ENCODE measurements around the gene ADCY5.

The ADCY5 gene

GRCh38 chr3:123322866-123323265 is 126.0 kb downstream of the ADCY5 start:
- H3K4me2 ChIP-seq (ENCODE audit: low read length) = no peak overlapping the region
- H3K4me3 ChIP-seq (ENCODE audit: low read length) = no peak overlapping the region
- H3K9me3 ChIP-seq (replicated peaks; ENCODE audit: low read length) = no peaks in the 10 kb centered on the region
- no peaks in the 10 kb centered on the region for H3K36me3 ChIP-seq (ENCODE audit: insufficient read depth, low read length)
- peaks cover 84% of the 10 kb centered on the region for H3K27me3 ChIP-seq (ENCODE audit: control insufficient read depth, insufficient read depth, low read length)
- no peak overlapping the region for H3K9ac ChIP-seq (ENCODE audit: low read depth, low read length)
- H3K4me1 ChIP-seq (ENCODE audit: control insufficient read depth, insufficient read depth, low read length) = no peaks in the 10 kb centered on the region

GRCh38 chr3:123321806-123322205 is 127.1 kb downstream of the ADCY5 start:
- peaks cover 84% of the 10 kb centered on the region for H3K27me3 ChIP-seq (ENCODE audit: control insufficient read depth, insufficient read depth, low read length)
- no peak overlapping the region for H3K4me3 ChIP-seq (ENCODE audit: low read length)
- no peak overlapping the region for H3K9ac ChIP-seq (ENCODE audit: low read depth, low read length)
- H3K4me1 ChIP-seq (ENCODE audit: control insufficient read depth, insufficient read depth, low read length) = no peaks in the 10 kb centered on the region
- H3K4me2 ChIP-seq (ENCODE audit: low read length) = no peak overlapping the region
- H3K9me3 ChIP-seq (replicated peaks; ENCODE audit: low read length) = no peaks in the 10 kb centered on the region
- H3K36me3 ChIP-seq (ENCODE audit: insufficient read depth, low read length) = no peaks in the 10 kb centered on the region

- peaks cover 81% of the 10 kb centered on the region for H3K27me3 ChIP-seq (ENCODE audit: control insufficient read depth, insufficient read depth, low read length)
- H3K4me2 ChIP-seq (ENCODE audit: low read length) = no peak overlapping the region
- H3K36me3 ChIP-seq (ENCODE audit: insufficient read depth, low read length) = no peaks in the 10 kb centered on the region
- no peak overlapping the region for H3K4me3 ChIP-seq (ENCODE audit: low read length)
- H3K9me3 ChIP-seq (replicated peaks; ENCODE audit: low read length) = no peaks in the 10 kb centered on the region
- no peaks in the 10 kb centered on the region for H3K4me1 ChIP-seq (ENCODE audit: control insufficient read depth, insufficient read depth, low read length)
- H3K9ac ChIP-seq (ENCODE audit: low read depth, low read length) = no peak overlapping the region
Measured at GRCh38 chr3:123320221-123320620, 128.7 kb downstream of the ADCY5 start.

- no peak overlapping the region for H3K4me2 ChIP-seq (ENCODE audit: low read length)
- no peaks in the 10 kb centered on the region for H3K9me3 ChIP-seq (replicated peaks; ENCODE audit: low read length)
- no peak overlapping the region for H3K4me3 ChIP-seq (ENCODE audit: low read length)
- H3K9ac ChIP-seq (ENCODE audit: low read depth, low read length) = no peak overlapping the region
- no peaks in the 10 kb centered on the region for H3K36me3 ChIP-seq (ENCODE audit: insufficient read depth, low read length)
- no peaks in the 10 kb centered on the region for H3K4me1 ChIP-seq (ENCODE audit: control insufficient read depth, insufficient read depth, low read length)
- H3K27me3 ChIP-seq (ENCODE audit: control insufficient read depth, insufficient read depth, low read length) = peaks cover 81% of the 10 kb centered on the region
Measured at GRCh38 chr3:123319760-123320159, 129.1 kb downstream of the ADCY5 start.

- Histone ChIP-seq H3K27me3 (ENCODE audit: control insufficient read depth, insufficient read depth, low read length) (peaks cover 81% of the 10 kb centered on the region), H3K4me1 (ENCODE audit: control insufficient read depth, insufficient read depth, low read length) (no peaks in the 10 kb centered on the region), H3K9ac (ENCODE audit: low read depth, low read length) (no peak overlapping the region), H3K4me3 (ENCODE audit: low read length) (no peak overlapping the region), H3K9me3 (replicated peaks; ENCODE audit: low read length) (no peaks in the 10 kb centered on the region), H3K4me2 (ENCODE audit: low read length) (no peak overlapping the region), H3K36me3 (ENCODE audit: insufficient read depth, low read length) (no peaks in the 10 kb centered on the region)
Measured at GRCh38 chr3:123318374-123318773, 130.5 kb downstream of the ADCY5 start.

GRCh38 chr3:123317716-123318115 is 131.2 kb downstream of the ADCY5 start:
- Histone ChIP-seq H3K4me1 (ENCODE audit: control insufficient read depth, insufficient read depth, low read length) (no peaks in the 10 kb centered on the region), H3K27me3 (ENCODE audit: control insufficient read depth, insufficient read depth, low read length) (peaks cover 80% of the 10 kb centered on the region), H3K4me3 (ENCODE audit: low read length) (no peak overlapping the region), H3K9ac (ENCODE audit: low read depth, low read length) (no peak overlapping the region), H3K36me3 (ENCODE audit: insufficient read depth, low read length) (no peaks in the 10 kb centered on the region), H3K9me3 (replicated peaks; ENCODE audit: low read length) (no peaks in the 10 kb centered on the region), H3K4me2 (ENCODE audit: low read length) (no peak overlapping the region)

- no peaks in the 10 kb centered on the region for H3K9me3 ChIP-seq (replicated peaks; ENCODE audit: low read length)
- no peaks in the 10 kb centered on the region for H3K36me3 ChIP-seq (ENCODE audit: insufficient read depth, low read length)
- no peak overlapping the region for H3K9ac ChIP-seq (ENCODE audit: low read depth, low read length)
- no peaks in the 10 kb centered on the region for H3K4me1 ChIP-seq (ENCODE audit: control insufficient read depth, insufficient read depth, low read length)
- H3K4me3 ChIP-seq (ENCODE audit: low read length) = no peak overlapping the region
- H3K4me2 ChIP-seq (ENCODE audit: low read length) = no peak overlapping the region
- peaks cover 74% of the 10 kb centered on the region for H3K27me3 ChIP-seq (ENCODE audit: control insufficient read depth, insufficient read depth, low read length)
Measured at GRCh38 chr3:123315271-123315595, 133.7 kb downstream of the ADCY5 start.

GRCh38 chr3:123314359-123315270 is 134.3 kb downstream of the ADCY5 start:
- Histone ChIP-seq H3K4me3 (ENCODE audit: low read length) (no peak overlapping the region), H3K9me3 (replicated peaks; ENCODE audit: low read length) (no peaks in the 10 kb centered on the region), H3K4me1 (ENCODE audit: control insufficient read depth, insufficient read depth, low read length) (no peaks in the 10 kb centered on the region), H3K36me3 (ENCODE audit: insufficient read depth, low read length) (no peaks in the 10 kb centered on the region), H3K27me3 (ENCODE audit: control insufficient read depth, insufficient read depth, low read length) (peaks cover 70% of the 10 kb centered on the region), H3K9ac (ENCODE audit: low read depth, low read length) (no peak overlapping the region), H3K4me2 (ENCODE audit: low read length) (no peak overlapping the region)

- H3K27me3 ChIP-seq (ENCODE audit: control insufficient read depth, insufficient read depth, low read length) = peaks cover 72% of the 10 kb centered on the region
- no peak overlapping the region for H3K4me2 ChIP-seq (ENCODE audit: low read length)
- H3K9me3 ChIP-seq (replicated peaks; ENCODE audit: low read length) = no peaks in the 10 kb centered on the region
- no peaks in the 10 kb centered on the region for H3K4me1 ChIP-seq (ENCODE audit: control insufficient read depth, insufficient read depth, low read length)
- H3K36me3 ChIP-seq (ENCODE audit: insufficient read depth, low read length) = no peaks in the 10 kb centered on the region
- no peak overlapping the region for H3K4me3 ChIP-seq (ENCODE audit: low read length)
- no peak overlapping the region for H3K9ac ChIP-seq (ENCODE audit: low read depth, low read length)
Measured at GRCh38 chr3:123313889-123314288, 135.0 kb downstream of the ADCY5 start.

GRCh38 chr3:123312331-123313265 is 136.3 kb downstream of the ADCY5 start:
- H3K27me3 ChIP-seq (ENCODE audit: control insufficient read depth, insufficient read depth, low read length) = peaks cover 61% of the 10 kb centered on the region
- H3K9me3 ChIP-seq (replicated peaks; ENCODE audit: low read length) = no peaks in the 10 kb centered on the region

GRCh38 chr3:123311201-123311600 is 137.7 kb downstream of the ADCY5 start:
- Histone ChIP-seq H3K9ac (ENCODE audit: low read depth, low read length) (no peak overlapping the region), H3K4me1 (ENCODE audit: control insufficient read depth, insufficient read depth, low read length) (no peaks in the 10 kb centered on the region), H3K4me2 (ENCODE audit: low read length) (no peak overlapping the region), H3K36me3 (ENCODE audit: insufficient read depth, low read length) (no peaks in the 10 kb centered on the region), H3K27me3 (ENCODE audit: control insufficient read depth, insufficient read depth, low read length) (peaks cover 62% of the 10 kb centered on the region), H3K9me3 (replicated peaks; ENCODE audit: low read length) (no peaks in the 10 kb centered on the region), H3K4me3 (ENCODE audit: low read length) (no peak overlapping the region)

More at GRCh38 chr3:123312331-123313265, 136.3 kb downstream of the ADCY5 start:
- H3K4me3 ChIP-seq (ENCODE audit: low read length) = no peak overlapping the region
- no peaks in the 10 kb centered on the region for H3K36me3 ChIP-seq (ENCODE audit: insufficient read depth, low read length)
- H3K4me2 ChIP-seq (ENCODE audit: low read length) = no peak overlapping the region
- no peak overlapping the region for H3K9ac ChIP-seq (ENCODE audit: low read depth, low read length)
- no peaks in the 10 kb centered on the region for H3K4me1 ChIP-seq (ENCODE audit: control insufficient read depth, insufficient read depth, low read length)
